NCI-H82 treated with DMSO at 0.1 percent for 48 hours (cell line): ENCODE measurements around the gene GPM6B.
"Not testable (repeated sequence)": the region's sequence is repeated elsewhere in the genome, so short reads cannot be mapped to it uniquely, and the experiment has no call there.

Experiments
- DNase-seq: peaks from one replicate; lab custom pipeline; 2025; ENCODE audit not compliant: unreplicated experiment; lab: John Stamatoyannopoulos, UW

Gene GPM6B

GRCh38 chrX:13732246-13733067, 84.4 kb downstream of the GPM6B start:
- no peak for DNase-seq

DNA sequence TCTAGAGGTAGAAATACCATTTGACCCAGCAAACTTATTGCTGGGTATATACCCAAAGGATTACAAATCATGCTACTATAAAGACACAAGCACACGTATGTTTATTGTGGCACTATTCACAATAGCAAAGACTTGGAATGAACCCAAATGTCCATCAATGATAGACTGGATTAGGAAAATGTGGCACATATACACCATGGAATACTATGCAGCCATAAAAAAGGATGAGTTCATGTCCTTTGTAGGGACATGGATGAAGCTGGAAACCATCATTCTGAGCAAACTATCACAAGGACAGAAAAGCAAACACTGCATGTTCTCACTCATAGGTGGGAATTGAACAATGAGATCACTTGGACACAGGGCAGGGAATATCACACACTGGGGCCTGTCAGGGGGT, 86.4 kb downstream of the GPM6B start:
- DNase-seq = not testable (repeated sequence)

DNA sequence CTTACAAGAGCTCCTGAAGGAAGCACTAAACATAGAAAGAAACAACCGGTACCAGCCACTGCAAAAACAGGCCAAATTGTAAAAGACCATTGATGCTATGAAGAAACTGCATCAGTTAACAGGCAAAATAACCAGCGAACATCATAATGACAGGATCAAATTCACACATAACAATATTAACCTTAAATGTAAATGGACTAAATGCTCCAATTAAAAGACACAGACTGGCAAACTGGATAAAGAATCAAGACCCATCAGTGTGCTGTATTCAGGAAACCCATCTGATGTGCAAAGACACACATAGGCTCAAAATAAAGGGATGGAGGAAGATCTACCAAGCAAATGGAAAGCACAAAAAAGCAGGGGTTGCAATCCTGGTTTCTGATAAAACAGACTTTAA, 90.3 kb downstream of the GPM6B start:
- not testable (repeated sequence) for DNase-seq

DNA sequence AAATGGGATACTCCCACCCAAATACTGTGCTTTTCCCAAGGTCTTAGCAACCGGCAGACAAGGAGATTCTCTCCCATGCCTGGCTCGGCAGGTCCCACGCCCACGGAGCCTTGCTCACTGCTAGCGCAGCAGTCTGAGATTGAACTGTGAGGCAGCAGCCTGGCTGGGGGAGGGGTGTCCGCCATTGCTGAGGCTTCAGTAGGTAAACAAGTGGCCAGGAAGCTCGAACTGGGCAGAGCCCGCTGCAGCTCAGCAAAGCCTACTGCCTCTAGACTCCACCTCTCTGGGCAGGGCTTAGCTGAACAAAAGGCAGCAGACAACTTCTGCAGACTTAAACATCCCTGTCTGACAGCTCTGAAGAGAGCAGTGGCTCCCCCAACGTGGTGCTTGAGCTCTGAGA, 92.0 kb downstream of the GPM6B start:
- not testable (repeated sequence) for DNase-seq

GRCh38 chrX:13721819-13722519, 94.9 kb downstream of the GPM6B start:
- no peak for DNase-seq

- no peak for DNase-seq
Measured at GRCh38 chrX:13721371-13721770, 95.5 kb downstream of the GPM6B start.
